ENCODE measurements around the gene GRK7.
"Not testable (repeated sequence)": the region's sequence is repeated elsewhere in the genome, so short reads cannot be mapped to it uniquely, and the experiment has no call there.

The GRK7 gene

DNA sequence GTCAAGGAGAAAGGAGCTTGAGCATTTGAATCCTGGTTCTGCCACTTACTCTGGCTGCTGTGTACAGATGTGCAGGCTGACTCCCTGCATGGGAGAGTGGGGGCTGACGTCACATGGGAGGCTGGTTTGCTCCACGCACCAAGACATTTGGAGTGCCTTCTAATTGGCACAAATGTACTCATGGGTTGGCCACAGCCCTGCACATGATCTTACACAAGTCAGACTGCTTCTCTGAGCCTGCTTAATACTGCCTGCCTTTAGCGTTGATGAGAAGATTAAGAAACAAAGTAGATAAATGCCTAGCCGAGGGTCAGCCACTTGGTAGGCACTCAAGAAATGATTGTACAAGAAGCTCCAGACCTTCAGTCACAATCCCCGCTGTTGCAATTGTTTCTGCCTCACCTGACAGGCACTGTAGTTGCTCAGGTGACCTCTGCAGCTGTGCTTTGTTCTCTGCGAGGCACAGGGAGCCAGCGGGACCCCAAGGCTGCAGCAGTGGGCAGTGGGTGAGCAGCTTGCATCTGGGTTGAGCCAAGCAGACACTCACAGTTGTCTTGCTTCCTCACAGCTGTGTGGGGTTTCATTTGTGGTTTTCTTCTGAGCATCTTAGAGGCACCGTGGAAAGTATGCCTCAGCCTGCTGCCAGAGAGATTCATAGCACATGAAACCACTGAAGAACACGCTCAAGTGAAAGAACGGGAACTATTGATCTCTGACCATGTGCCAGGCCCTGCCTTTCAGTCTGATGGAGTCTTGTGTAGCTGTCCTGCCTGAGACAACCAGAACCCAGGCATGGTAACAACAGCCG is 33.1 kb downstream of the GRK7 start:
- DNase-seq (ENCODE audit: low spot score): no peak

DNA sequence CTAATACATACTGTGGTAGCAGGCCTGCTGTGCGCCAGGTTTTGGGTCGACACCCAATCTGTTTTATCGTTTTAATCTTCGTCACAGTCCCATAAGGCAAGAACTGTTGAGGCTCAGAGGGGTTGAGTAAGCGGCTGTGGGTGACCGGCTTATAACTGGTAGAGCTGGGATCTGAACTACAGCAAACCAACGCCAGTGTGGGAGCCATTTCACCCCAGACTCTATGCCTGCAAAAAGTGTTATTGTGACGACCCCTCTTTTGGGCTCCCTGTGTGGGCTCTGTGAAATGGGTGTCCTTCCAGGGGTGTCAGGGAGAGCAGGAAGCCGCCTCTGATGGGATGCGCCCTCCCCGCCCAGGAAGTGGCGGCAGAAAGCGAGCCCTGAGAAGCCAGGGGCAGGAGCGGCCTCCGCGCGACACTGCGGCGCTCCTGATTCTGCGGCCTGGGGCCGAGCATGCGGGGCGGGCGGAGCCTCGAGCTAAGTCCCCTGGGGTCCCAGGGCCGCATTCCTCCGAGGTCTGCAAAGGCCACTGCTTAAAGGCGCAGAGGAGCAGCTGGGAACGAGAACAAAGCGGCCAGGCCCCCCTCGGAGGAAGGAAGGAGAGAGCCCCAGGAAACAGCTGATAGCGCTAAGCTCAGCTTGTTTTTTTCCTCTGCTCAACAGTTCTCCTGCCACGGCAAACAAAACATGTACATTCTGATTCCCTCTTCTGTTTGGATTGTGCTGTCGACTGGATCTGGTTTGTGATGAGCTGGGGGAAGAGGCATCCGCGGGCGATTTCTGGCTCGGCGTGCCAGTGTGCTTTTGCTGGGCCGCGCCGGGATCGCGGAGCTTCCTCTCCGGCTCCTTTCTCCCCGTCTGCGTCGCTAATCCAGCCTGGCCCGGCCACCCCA is 33.9 kb downstream of the GRK7 start:
- no peak for DNase-seq (ENCODE audit: low spot score)

DNA sequence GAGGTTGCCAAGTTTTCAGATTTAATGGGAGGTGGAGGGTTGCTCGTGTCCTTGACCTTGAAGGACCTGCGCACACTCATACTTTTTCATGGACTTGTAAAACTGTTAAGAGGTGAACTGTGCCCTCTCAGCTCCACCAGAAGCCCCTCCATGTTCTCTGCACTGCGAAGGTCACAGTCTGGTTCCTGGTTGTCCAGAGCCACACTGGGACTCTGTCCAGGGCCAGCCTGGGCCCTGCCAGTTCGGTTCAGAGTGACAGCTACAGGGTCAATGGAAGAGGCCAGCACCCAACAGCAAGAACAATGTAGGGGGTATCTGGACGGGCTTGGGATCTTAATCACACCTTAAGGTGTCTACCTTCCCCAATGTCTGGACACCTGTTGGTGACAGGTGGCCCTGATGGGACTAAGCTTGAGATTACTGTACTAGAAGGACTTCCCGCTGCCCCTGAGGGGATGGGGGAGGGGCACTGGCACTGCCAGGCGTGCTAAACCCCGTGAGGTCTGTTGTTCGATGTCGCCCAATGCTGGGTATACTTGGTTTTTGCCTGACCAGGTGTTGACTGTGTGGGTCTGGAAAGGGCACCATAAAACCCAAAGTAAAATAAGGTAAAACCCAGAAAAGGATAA is 34.7 kb downstream of the GRK7 start:
- no peak for DNase-seq (ENCODE audit: low spot score)

DNA sequence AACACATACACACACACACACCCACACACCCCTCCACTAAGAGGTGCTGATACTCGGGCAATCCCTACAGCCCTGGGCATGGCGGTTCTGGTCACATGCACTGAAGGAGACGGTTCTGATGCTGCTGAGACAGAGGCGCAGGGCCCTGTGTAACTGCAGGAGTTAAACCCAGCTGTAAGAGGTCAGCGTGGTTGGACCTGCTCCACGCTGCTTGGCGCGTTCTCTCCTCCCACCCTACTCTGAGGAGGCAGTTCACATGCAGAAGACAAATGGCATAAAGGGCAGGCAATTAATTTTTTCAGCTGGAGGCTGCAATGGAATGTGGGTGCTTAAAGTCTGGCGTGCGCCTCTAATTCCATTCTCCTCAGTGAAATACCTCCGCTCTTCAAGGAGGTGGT is 35.2 kb downstream of the GRK7 start:
- DNase-seq (ENCODE audit: low spot score): no peak

GRCh38 chr3:141802316-141803077 is 39.3 kb downstream of the GRK7 start:
- DNase-seq (ENCODE audit: low spot score): no peak

GRCh38 chr3:141803538-141803937 is 40.3 kb downstream of the GRK7 start:
- DNase-seq (ENCODE audit: low spot score): not testable (repeated sequence)

DNA sequence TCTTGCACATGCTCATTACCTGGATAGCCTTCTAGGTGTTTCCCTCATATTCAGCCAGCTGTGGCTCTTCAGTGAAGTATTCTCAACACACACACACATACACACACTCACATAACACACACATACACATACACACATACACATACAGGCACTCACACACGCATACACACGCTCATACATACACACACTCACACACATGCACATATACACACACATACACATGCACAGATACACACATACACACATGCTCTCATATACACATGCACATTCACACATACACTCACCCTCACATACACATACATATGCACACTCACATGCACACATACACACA is 41.2 kb downstream of the GRK7 start:
- DNase-seq (ENCODE audit: low spot score): no peak

DNA sequence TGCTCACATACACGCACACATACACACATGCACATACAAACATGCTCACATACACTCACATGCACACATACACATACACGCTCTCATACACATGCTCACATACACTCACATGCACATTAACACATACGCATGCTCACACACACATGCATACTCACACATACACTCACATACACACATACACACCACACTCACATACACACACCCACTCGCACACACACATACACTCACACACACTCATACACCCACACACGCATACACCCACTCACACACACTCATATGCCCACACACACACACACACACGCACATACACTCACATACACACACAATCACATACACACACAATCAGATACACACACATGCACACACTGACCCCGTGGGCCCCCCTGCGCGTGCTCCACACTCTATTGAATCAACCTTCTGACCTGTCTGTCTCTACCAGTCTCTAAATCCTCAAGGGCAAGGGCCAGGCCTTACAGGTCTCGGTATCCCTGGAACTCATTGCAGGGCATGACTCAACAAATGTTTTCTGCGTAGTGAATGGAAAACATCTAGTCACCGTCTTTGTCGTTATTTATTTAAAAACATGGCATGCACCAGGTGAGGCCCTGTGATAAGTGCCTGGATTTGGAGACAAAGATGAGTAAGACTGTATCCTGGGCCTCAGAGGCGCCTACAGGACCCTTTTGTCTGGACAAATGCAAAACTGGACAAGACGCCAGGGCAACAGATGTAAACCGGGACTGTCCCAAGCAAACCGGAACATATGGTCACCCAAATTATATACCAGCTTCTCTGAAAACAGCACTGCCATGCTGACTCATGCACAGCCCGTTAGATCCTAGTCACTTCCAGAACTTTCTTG is 41.8 kb downstream of the GRK7 start:
- no peak for DNase-seq (ENCODE audit: low spot score)

GRCh38 chr3:141807277-141808033 is 44.2 kb downstream of the GRK7 start:
- DNase-seq (ENCODE audit: low spot score): no peak

DNA sequence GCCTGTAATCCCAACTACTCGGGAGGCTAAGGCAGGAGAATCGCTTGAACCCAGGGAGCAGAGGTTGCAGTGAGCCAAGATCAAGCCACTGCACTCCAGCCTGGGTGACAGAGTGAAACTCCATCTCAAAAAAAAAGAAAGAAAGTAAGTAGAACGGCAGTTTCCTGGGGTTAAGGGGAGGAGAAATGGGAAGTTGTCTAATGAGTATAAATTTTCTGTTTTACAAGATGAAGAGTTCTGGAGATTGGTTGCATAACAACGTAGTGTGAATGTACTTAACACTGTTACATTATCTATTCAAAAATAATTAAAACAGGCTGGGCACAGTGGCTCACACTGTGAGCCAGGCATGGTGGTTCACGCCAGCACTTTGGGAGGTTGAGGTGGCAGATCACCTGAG is 45.4 kb downstream of the GRK7 start:
- no peak for DNase-seq (ENCODE audit: low spot score)

DNA sequence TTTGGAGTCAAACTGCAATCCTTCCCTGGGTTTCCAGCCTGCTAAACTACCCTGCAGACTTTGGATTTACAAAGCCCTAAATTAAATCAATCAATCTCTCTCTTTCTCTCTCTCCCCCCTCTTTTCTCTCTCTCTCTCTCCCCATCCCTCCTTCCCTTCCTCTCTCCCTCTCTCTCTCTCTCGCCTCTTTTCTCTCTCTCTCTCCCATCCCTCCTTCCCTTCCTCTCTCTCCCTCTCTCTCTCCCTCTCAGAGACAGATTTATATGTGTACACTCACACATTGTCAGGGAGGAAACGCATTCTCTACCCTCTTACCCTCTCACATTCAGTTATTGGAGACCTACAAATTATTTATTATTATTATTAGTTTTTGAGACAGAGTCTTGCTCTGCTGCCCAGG is 47.0 kb downstream of the GRK7 start:
- no peak for DNase-seq (ENCODE audit: low spot score)

DNA sequence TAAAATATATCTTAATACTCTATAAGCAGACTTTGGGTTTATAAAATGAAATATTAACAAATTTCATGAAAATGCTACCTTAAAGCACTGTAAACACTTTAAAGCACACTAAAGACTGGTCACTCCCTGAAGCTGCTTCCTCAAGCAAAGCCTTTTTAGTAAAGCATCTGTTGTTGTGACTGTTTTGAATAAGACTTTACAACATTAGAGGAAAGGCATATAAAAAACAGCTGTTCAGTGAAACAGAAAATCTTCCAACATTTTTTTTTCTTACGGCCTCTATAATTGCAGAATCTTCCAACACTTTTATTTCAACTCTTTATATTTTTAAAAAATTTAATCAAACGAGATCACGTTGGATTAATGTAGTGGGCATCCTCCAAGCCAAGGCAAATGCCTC is 48.1 kb downstream of the GRK7 start:
- no peak for DNase-seq (ENCODE audit: low spot score)

DNA sequence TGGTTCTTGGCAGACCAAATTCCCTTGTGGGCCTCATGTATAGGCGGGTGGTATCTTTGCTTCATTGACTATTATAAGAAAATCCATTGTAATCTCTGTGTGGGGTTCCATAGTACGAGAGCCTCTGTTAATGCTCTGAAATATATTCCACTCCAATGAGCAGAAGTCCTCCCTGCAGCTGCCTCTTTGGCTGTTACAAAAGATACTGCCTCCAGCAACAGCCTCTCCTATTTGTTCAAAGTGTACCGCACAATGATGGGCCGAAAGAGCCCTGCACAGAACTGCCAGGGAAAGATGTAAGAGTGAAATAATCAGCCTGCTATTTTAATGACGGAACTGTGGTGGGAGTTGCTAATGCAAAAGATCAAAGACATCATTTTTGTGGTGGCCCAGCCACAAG is 48.9 kb downstream of the GRK7 start:
- DNase-seq (ENCODE audit: low spot score): no peak

GRCh38 chr3:141812586-141812985 is 49.4 kb downstream of the GRK7 start:
- no peak for DNase-seq (ENCODE audit: low spot score)

Measured in HuH-7.5 (cell line).